Osteoblast (primary cell): ENCODE measurements around the gene ZNF304. TPM values are rescaled to one million over a fixed set of nuclear protein-coding genes. Genes with fewer than 3 reads are reported as not detected.

ENCODE experiments used
- DNase-seq: peaks from one replicate; pipeline ENCODE4 v3.0.0; 2011; ENCODE audit warnings: low spot score, mixed read lengths; ENCODE audit not compliant: insufficient read length; ENCODE audit errors: missing footprints
- H2AFZ ChIP-seq: 2 replicates; pipeline ENCODE4 v1.6.0; 2011; ENCODE audit warnings: mild to moderate bottlenecking, low read length
- H3K27ac ChIP-seq: 2 replicates; pipeline ENCODE4 v1.5.1; 2011; ENCODE audit warnings: mild to moderate bottlenecking, low read depth, low read length, moderate library complexity
- H3K27me3 ChIP-seq: 2 replicates; pipeline ENCODE4 v1.6.0; 2012; ENCODE audit warnings: mild to moderate bottlenecking, control low read depth, inconsistent platforms, low read length, moderate library complexity; ENCODE audit not compliant: insufficient read depth
- H3K36me3 ChIP-seq: 2 replicates; pipeline ENCODE4 v1.5.1; 2011; ENCODE audit warnings: mild to moderate bottlenecking, low read length, control low read depth, moderate library complexity; ENCODE audit not compliant: insufficient read depth
- H3K4me1 ChIP-seq: 2 replicates; pipeline ENCODE4 v1.5.1; 2011; ENCODE audit warnings: mild to moderate bottlenecking, low read length, control low read depth, moderate library complexity; ENCODE audit not compliant: insufficient read depth
- H3K4me2 ChIP-seq: 2 replicates; pipeline ENCODE4 v1.6.0; 2011; ENCODE audit warnings: mild to moderate bottlenecking, low read length; ENCODE audit not compliant: insufficient read depth
- H3K4me3 ChIP-seq: fragments of 200-600 bp; sonication (generic); 3 replicates; pipeline ENCODE4 v1.5.1; 2012; ENCODE audit warnings: mild to moderate bottlenecking, low read length, inconsistent platforms; ENCODE audit not compliant: insufficient read depth
- H3K79me2 ChIP-seq: 2 replicates; pipeline ENCODE4 v1.6.0; 2012; ENCODE audit warnings: mild to moderate bottlenecking, low read length, control low read depth, inconsistent platforms; ENCODE audit not compliant: insufficient read depth
- H3K9me3 ChIP-seq: 2 replicates; pipeline ENCODE4 v1.5.1; 2011; ENCODE audit warnings: low read depth, low read length, control low read depth
- H4K20me1 ChIP-seq: 2 replicates; pipeline ENCODE4 v1.6.0; 2012; ENCODE audit warnings: mild to moderate bottlenecking, low read length, control low read depth; ENCODE audit not compliant: insufficient read depth
- total RNA-seq: library from RNA; depleted of rRNA; stranded (reverse); fragments of >200 nt; gene quantifications from 2 replicates; pipeline ENCODE4 v1.2.3, GENCODE V29; 2012
- TF ChIP-seq, protein P1 (sequence below): IDR thresholded peaks from 2 replicates; pipeline ENCODE4 v1.5.1; 2011; ENCODE audit warnings: mild to moderate bottlenecking, low read depth, low read length, moderate library complexity; ENCODE audit errors: extremely low read depth

Gene ZNF304
- total RNA-seq, 1 donor: 11.6 TPM

DNA sequence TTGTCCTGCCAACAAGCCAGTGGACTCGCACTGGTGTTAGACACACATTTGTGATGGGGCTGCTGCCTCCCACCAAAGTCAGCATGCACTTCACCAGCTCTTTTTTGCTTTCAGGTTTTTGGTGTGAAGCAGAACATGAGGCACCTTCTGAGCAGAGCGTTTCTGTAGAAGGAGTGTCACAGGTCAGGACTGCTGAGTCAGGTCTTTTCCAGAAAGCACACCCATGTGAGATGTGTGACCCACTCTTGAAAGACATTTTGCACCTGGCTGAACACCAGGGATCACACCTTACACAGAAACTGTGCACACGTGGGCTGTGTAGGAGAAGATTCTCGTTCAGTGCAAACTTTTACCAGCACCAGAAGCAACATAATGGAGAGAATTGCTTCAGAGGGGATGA lies 4.8 kb downstream of the ZNF304 start:
- DNase-seq: no peak
- Histone ChIP-seq H3K79me2 (peaks cover 59% of the 10 kb centered on the region), H4K20me1 (peaks cover 5% of the 10 kb centered on the region), H3K27ac (no peak overlapping the region), H3K4me2 (no peak overlapping the region), H3K36me3 (peaks cover 54% of the 10 kb centered on the region), H3K27me3 (no peaks in the 10 kb centered on the region), H3K9me3 (peaks cover 25% of the 10 kb centered on the region), H3K4me1 (peaks cover 10% of the 10 kb centered on the region), H2AFZ (no peak overlapping the region), H3K4me3 (no peak overlapping the region)
- TF ChIP-seq, protein P1, sequence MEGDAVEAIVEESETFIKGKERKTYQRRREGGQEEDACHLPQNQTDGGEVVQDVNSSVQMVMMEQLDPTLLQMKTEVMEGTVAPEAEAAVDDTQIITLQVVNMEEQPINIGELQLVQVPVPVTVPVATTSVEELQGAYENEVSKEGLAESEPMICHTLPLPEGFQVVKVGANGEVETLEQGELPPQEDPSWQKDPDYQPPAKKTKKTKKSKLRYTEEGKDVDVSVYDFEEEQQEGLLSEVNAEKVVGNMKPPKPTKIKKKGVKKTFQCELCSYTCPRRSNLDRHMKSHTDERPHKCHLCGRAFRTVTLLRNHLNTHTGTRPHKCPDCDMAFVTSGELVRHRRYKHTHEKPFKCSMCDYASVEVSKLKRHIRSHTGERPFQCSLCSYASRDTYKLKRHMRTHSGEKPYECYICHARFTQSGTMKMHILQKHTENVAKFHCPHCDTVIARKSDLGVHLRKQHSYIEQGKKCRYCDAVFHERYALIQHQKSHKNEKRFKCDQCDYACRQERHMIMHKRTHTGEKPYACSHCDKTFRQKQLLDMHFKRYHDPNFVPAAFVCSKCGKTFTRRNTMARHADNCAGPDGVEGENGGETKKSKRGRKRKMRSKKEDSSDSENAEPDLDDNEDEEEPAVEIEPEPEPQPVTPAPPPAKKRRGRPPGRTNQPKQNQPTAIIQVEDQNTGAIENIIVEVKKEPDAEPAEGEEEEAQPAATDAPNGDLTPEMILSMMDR: no peak

DNA sequence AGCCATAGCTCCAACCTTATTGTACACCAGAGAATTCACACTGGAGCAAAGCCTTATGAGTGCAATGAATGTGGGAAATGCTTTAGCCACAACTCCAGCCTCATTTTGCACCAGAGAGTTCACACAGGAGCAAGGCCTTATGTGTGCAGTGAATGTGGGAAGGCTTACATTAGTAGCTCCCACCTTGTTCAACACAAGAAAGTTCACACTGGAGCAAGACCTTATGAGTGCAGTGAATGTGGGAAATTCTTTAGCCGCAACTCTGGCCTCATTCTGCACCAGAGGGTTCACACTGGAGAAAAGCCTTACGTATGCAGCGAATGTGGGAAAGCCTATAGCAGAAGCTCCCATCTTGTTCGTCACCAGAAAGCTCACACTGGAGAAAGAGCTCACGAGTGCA lies 6.3 kb downstream of the ZNF304 start:
- TF ChIP-seq, protein P1: no peak
- Histone ChIP-seq H3K79me2 (peaks cover 47% of the 10 kb centered on the region), H3K9me3 (peaks cover 25% of the 10 kb centered on the region), H3K36me3 (peaks cover 54% of the 10 kb centered on the region), H3K27me3 (no peaks in the 10 kb centered on the region), H3K4me3 (no peak overlapping the region), H4K20me1 (no peaks in the 10 kb centered on the region), H2AFZ (no peak overlapping the region), H3K4me1 (peaks cover 2% of the 10 kb centered on the region), H3K4me2 (no peak overlapping the region), H3K27ac (no peak overlapping the region)
- no peak for DNase-seq

DNA sequence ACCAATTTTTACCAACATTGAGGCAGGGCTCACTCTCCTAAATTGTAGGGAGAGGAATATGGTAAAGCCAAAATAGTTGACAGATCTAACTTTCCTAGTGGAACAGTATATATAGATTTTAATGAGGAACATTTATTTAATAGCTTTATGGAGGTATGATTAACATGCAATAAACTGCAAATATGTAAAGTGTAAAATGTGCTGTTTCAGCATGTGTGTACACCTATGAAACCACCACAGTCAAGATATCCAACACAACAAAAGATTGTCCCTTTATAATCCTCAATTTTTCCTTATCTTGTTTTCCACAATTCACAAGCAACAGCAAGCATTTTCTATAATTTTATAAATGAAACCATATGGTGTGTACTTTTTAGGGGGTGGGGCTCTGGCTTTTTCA lies 8.2 kb downstream of the ZNF304 start:
- H4K20me1 ChIP-seq: no peaks in the 10 kb centered on the region
- TF ChIP-seq, protein P1: no peak
- no peaks in the 10 kb centered on the region for H3K27me3 ChIP-seq
- H3K9me3 ChIP-seq: peaks cover 25% of the 10 kb centered on the region
- no peak for DNase-seq
- H3K4me1 ChIP-seq: peaks cover 7% of the 10 kb centered on the region
- no peak overlapping the region for H3K4me3 ChIP-seq
- no peak overlapping the region for H2AFZ ChIP-seq
- no peak overlapping the region for H3K4me2 ChIP-seq
- H3K27ac ChIP-seq: no peak overlapping the region
- H3K79me2 ChIP-seq: peaks cover 37% of the 10 kb centered on the region
- peaks cover 47% of the 10 kb centered on the region for H3K36me3 ChIP-seq

DNA sequence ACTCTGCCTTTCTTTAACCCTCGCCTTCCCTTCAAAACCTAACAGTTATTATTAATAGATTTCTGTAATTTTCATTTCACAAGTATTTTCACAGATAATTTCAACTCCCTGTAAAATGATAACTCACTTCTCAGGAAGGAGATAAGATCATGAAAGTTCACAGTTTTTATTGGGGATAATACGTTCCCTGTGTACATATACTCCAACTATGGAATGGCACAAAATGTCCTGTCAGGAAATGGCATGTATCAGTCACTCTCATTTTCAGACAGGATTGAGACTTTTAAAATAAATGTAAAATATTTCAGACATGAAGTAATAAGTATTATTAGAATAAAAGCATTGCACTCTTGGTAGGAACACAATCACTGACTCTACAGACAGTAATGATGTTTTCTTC lies 11.3 kb downstream of the ZNF304 start:
- no peaks in the 10 kb centered on the region for H3K27me3 ChIP-seq
- H3K4me2 ChIP-seq: peak overlapping the region; percentile 89
- H2AFZ ChIP-seq: peak overlapping the region; percentile 92
- peak overlapping the region; percentile 72 for H3K27ac ChIP-seq
- DNase-seq: peak; percentile 62
- H3K36me3 ChIP-seq: peaks cover 17% of the 10 kb centered on the region
- H4K20me1 ChIP-seq: no peaks in the 10 kb centered on the region
- peaks cover 29% of the 10 kb centered on the region for H3K79me2 ChIP-seq
- peaks cover 8% of the 10 kb centered on the region for H3K4me1 ChIP-seq
- peak overlapping the region; percentile 76 for H3K4me3 ChIP-seq
- TF ChIP-seq, protein P1: no peak
- peaks cover 5% of the 10 kb centered on the region for H3K9me3 ChIP-seq
